HepG2 (cell line): Measurements from ENCODE around the gene ANKRD65. TPM values are rescaled to one million over a fixed set of nuclear protein-coding genes. Genes with fewer than 3 reads are reported as not detected.

Experiments used
- AGO2 ChIP-seq: fragments of 200-400 bp; formaldehyde crosslinking; optimal IDR thresholded peaks from 2 replicates; pipeline ENCODE3; 2017; ENCODE audit warnings: mild to moderate bottlenecking, low read depth, low read length, moderate library complexity
- ARID2 ChIP-seq: sonication (generic); formaldehyde crosslinking; IDR thresholded peaks from 2 replicates; pipeline ENCODE4 v1.8.1; 2022; ENCODE audit warnings: mild to moderate bottlenecking, missing genetic modification reagents, borderline replicate concordance
- DMAP1 ChIP-seq: IDR thresholded peaks from 2 replicates; pipeline ENCODE4 v1.6.1; 2016
- ERF ChIP-seq: IDR thresholded peaks from 2 replicates; pipeline ENCODE4 v1.6.1; 2018; ENCODE audit warnings: missing biosample characterization, missing genetic modification reagents
- FOXM1 ChIP-seq: sonication (generic); formaldehyde crosslinking; IDR thresholded peaks from 2 replicates; pipeline ENCODE4 v1.5.0; 2020; ENCODE audit warnings: missing genetic modification reagents
- HNRNPL ChIP-seq: fragments of 200-400 bp; formaldehyde crosslinking; IDR thresholded peaks from 2 replicates; pipeline ENCODE4 v1.6.1; 2017; ENCODE audit warnings: mild to moderate bottlenecking, low read depth, low read length
- KDM4B ChIP-seq: sonication (generic); formaldehyde crosslinking; IDR thresholded peaks from 2 replicates; pipeline ENCODE4 v1.4.0; 2020; ENCODE audit warnings: missing genetic modification reagents
- MAZ ChIP-seq, 2 experiments: sonication (generic) in 1 of 2; formaldehyde crosslinking in 1 of 2; IDR thresholded peaks; 2 replicates each; pipeline versions ENCODE4 v1.5.0 to v1.6.1; 2012 to 2020; ENCODE audit warnings: low read depth in 2 of 2, mild to moderate bottlenecking in 2 of 2, borderline replicate concordance in 1 of 2, improper control_type of control experiment in 1 of 2, low read length in 1 of 2, missing genetic modification reagents in 1 of 2, moderate library complexity in 1 of 2
- PHF20 ChIP-seq: sonication (generic); formaldehyde crosslinking; IDR thresholded peaks from 2 replicates; pipeline ENCODE4 v1.5.0; 2020; ENCODE audit warnings: mild to moderate bottlenecking, missing genetic modification reagents
- SMAD3 ChIP-seq: sonication (generic); formaldehyde crosslinking; IDR thresholded peaks from 2 replicates; pipeline ENCODE4 v1.4.0; 2020; ENCODE audit warnings: missing genetic modification reagents
- TRIM24 ChIP-seq: sonication (generic); formaldehyde crosslinking; IDR thresholded peaks from 2 replicates; pipeline ENCODE4 v1.8.0; 2022; ENCODE audit warnings: mild to moderate bottlenecking, missing genetic modification reagents
- ZNF335 ChIP-seq: sonication (generic); formaldehyde crosslinking; IDR thresholded peaks from 2 replicates; pipeline ENCODE4 v1.4.0; 2020; ENCODE audit warnings: missing genetic modification reagents
- ZNF430 ChIP-seq: sonication (generic); formaldehyde crosslinking; IDR thresholded peaks from 2 replicates; pipeline ENCODE4 v1.9.0; 2021; ENCODE audit warnings: mild to moderate bottlenecking, missing genetic modification reagents
- ZNF562 ChIP-seq: sonication (generic); formaldehyde crosslinking; IDR thresholded peaks from 2 replicates; pipeline ENCODE4 v1.8.0; 2022; ENCODE audit warnings: missing genetic modification reagents, borderline replicate concordance
- ZSCAN20 ChIP-seq: sonication (generic); formaldehyde crosslinking; IDR thresholded peaks from 2 replicates; pipeline ENCODE4 v1.4.0; 2020; ENCODE audit warnings: missing genetic modification reagents, mild to moderate bottlenecking, borderline replicate concordance
- ZSCAN30 ChIP-seq: sonication (generic); formaldehyde crosslinking; IDR thresholded peaks from 2 replicates; pipeline ENCODE4 v1.5.0; 2020; ENCODE audit warnings: mild to moderate bottlenecking, missing genetic modification reagents
- polyA plus RNA-seq, 8 experiments: library from polyadenylated mRNA; depleted of rRNA in 3 of 8; stranded (reverse) in 7 of 8; unstranded in 1 of 8; fragments of >200 nt; fragmentation: Illumina TruSeq in 4 of 8; extraction: Trizol in 4 of 8; gene quantifications; 2 replicates each; pipeline versions ENCODE4 v1.2.1 to v1.2.3, GENCODE V29; 2011 to 2016; ENCODE audit warnings: low read depth in 4 of 8, missing spikeins in 1 of 8, mixed read lengths in 1 of 8; ENCODE audit not compliant: insufficient read depth in 1 of 8
- total RNA-seq, 5 experiments: library from RNA; depleted of rRNA; stranded (reverse); fragments of >200 nt; fragmentation: Illumina TruSeq; extraction: Trizol; gene quantifications; 2 replicates each; pipeline ENCODE4 v1.2.3, GENCODE V29; 2016; ENCODE audit warnings: low read depth in 1 of 5
- TF ChIP-seq, protein P1 (sequence below): sonication (generic); formaldehyde crosslinking; IDR thresholded peaks from 2 replicates; pipeline ENCODE4 v1.4.0; 2020; ENCODE audit warnings: missing genetic modification reagents
- TF ChIP-seq, protein P2 (sequence below): IDR thresholded peaks from 2 replicates; pipeline ENCODE4 v1.6.1; 2016; ENCODE audit warnings: mild to moderate bottlenecking, missing biosample characterization, missing genetic modification reagents
- TF ChIP-seq, protein P3 (sequence below): sonication (generic); formaldehyde crosslinking; IDR thresholded peaks from 2 replicates; pipeline ENCODE4 v1.5.0; 2020; ENCODE audit warnings: mild to moderate bottlenecking, missing genetic modification reagents
- TF ChIP-seq, protein P4 (sequence below): IDR thresholded peaks from 2 replicates; pipeline ENCODE4 v1.6.1; 2012; ENCODE audit warnings: low read depth, low read length, improper control_type of control experiment
- TF ChIP-seq, protein P5 (sequence below): sonication (generic); formaldehyde crosslinking; IDR thresholded peaks from 2 replicates; pipeline ENCODE4 v1.4.0; 2020; ENCODE audit warnings: missing genetic modification reagents; ENCODE audit errors: not compliant biosample characterization

The ANKRD65 gene
- total and polyA plus RNA-seq, 2 of the 13 experiments (the other 11 are each of a cell fraction or from before 2014, with no cell fraction given) = 12.1 to 30.1 TPM

DNA sequence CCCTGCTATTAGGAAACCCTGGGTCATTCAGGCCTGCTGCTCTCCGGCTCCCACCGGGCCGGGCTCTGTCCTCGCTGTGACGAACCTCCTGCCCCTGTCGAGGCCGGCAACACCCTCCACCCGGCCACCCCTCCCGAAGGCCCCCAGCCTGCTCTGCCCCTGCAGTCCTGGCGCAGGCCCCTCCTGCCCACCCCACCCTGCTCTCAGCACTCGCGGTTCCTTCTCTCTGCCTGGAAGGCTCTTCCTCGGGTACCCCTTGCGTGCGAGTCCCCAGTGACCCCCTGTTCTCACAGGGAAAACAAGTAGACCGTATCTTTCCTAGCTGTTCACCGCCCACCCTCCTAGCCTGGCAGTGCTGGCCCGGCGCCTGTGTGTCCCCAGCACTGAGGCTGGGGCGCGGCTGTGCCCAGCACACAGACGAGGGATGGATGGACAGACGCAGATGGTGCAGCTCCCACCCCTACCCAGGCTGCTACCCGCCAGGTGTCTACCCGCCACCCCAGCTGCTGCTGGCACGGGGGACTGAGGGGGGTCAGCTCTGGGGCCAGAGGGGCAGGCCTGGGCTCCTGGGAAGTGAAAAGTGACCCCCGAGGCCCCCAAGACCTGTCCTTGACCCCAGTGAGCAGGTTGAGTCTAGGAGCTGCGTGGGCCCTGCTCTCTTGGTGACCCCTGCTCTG is 11.3 kb upstream of the ANKRD65 start (continued):
- TF ChIP-seq, protein P1, sequence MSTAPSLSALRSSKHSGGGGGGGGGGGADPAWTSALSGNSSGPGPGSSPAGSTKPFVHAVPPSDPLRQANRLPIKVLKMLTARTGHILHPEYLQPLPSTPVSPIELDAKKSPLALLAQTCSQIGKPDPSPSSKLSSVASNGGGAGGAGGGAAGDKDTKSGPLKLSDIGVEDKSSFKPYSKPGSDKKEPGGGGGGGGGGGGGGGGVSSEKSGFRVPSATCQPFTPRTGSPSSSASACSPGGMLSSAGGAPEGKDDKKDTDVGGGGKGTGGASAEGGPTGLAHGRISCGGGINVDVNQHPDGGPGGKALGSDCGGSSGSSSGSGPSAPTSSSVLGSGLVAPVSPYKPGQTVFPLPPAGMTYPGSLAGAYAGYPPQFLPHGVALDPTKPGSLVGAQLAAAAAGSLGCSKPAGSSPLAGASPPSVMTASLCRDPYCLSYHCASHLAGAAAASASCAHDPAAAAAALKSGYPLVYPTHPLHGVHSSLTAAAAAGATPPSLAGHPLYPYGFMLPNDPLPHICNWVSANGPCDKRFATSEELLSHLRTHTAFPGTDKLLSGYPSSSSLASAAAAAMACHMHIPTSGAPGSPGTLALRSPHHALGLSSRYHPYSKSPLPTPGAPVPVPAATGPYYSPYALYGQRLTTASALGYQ (CRISPR knock-in tag) = no peak
- peak; percentile 21; the same call in 1 of the 2 replicates for TF ChIP-seq PHF20
- TF ChIP-seq ERF (CRISPR knock-in tag) = peak; percentile 1; the same call in 1 of the 2 replicates
- TF ChIP-seq, protein P2, sequence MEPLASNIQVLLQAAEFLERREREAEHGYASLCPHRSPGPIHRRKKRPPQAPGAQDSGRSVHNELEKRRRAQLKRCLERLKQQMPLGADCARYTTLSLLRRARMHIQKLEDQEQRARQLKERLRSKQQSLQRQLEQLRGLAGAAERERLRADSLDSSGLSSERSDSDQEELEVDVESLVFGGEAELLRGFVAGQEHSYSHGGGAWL (CRISPR knock-in tag) = no peak
- no peak for TF ChIP-seq KDM4B (CRISPR knock-in tag)
- TF ChIP-seq ZSCAN20 = no peak
- TF ChIP-seq AGO2 = peak; percentile 98
- TF ChIP-seq ARID2 (CRISPR knock-in tag) = peak; percentile 2; the same call in 1 of the 2 replicates
- peak; percentile 11; the same call in 1 of the 2 replicates for TF ChIP-seq ZNF430
- TF ChIP-seq, protein P3, sequence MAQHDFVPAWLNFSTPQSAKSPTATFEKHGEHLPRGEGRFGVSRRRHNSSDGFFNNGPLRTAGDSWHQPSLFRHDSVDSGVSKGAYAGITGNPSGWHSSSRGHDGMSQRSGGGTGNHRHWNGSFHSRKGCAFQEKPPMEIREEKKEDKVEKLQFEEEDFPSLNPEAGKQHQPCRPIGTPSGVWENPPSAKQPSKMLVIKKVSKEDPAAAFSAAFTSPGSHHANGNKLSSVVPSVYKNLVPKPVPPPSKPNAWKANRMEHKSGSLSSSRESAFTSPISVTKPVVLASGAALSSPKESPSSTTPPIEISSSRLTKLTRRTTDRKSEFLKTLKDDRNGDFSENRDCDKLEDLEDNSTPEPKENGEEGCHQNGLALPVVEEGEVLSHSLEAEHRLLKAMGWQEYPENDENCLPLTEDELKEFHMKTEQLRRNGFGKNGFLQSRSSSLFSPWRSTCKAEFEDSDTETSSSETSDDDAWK = no peak
- TF ChIP-seq, protein P4, sequence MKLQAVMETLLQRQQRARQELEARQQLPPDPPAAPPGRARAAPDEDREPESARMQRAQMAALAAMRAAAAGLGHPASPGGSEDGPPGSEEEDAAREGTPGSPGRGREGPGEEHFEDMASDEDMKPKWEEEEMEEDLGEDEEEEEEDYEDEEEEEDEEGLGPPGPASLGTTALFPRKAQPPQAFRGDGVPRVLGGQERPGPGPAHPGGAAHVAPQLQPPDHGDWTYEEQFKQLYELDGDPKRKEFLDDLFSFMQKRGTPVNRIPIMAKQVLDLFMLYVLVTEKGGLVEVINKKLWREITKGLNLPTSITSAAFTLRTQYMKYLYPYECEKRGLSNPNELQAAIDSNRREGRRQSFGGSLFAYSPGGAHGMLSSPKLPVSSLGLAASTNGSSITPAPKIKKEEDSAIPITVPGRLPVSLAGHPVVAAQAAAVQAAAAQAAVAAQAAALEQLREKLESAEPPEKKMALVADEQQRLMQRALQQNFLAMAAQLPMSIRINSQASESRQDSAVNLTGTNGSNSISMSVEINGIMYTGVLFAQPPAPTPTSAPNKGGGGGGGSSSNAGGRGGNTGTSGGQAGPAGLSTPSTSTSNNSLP = no peak
- TF ChIP-seq DMAP1 (CRISPR knock-in tag) = no peak
- TF ChIP-seq ZNF335 (CRISPR knock-in tag) = no peak
- no peak for TF ChIP-seq ZNF562 (CRISPR knock-in tag)
- TF ChIP-seq SMAD3 = no peak
- no peak for TF ChIP-seq FOXM1 (CRISPR knock-in tag)
- TF ChIP-seq ZSCAN30 (CRISPR knock-in tag) = 0 out of 2 replicates have a peak, but pooled peaks have one; percentile 17
- TF ChIP-seq HNRNPL = peak; percentile 23
- TF ChIP-seq MAZ (IDR thresholded peaks at IDR 0.05; ENCODE audit: borderline replicate concordance, low read depth, low read length) = no peak
- 0 out of 2 replicates have a peak, but pooled peaks have one; percentile 12 for TF ChIP-seq MAZ (CRISPR knock-in tag; IDR thresholded peaks at IDR 0.05; ENCODE audit: low read depth)
- TF ChIP-seq TRIM24 (CRISPR knock-in tag) = no peak
- TF ChIP-seq, protein P5, sequence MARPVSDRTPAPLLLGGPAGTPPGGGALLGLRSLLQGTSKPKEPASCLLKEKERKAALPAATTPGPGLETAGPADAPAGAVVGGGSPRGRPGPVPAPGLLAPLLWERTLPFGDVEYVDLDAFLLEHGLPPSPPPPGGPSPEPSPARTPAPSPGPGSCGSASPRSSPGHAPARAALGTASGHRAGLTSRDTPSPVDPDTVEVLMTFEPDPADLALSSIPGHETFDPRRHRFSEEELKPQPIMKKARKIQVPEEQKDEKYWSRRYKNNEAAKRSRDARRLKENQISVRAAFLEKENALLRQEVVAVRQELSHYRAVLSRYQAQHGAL (CRISPR knock-in tag) = no peak
